Loucy (cell line): ENCODE data around the gene NMBR.

ENCODE experiments used
- H2AFZ ChIP-seq: fragments of 200-600 bp; sonication (generic); 2 replicates; pipeline ENCODE4 v1.6.0; 2016; ENCODE audit warnings: antibody characterized with exemption, mild to moderate bottlenecking, low read length, moderate library complexity
- H3F3A ChIP-seq: fragments of 200-600 bp; 2 replicates; pipeline ENCODE4 v1.6.0; 2016; ENCODE audit warnings: antibody characterized with exemption, low read depth, mild to moderate bottlenecking
- H3K27me3 ChIP-seq: fragments of 200-600 bp; sonication (generic); 2 replicates; pipeline ENCODE4 v1.6.1; 2014; ENCODE audit warnings: low read length, mild to moderate bottlenecking; ENCODE audit not compliant: insufficient read depth, poor library complexity, severe bottlenecking
- H3K36me3 ChIP-seq: fragments of 200-600 bp; sonication (generic); 2 replicates; pipeline ENCODE4 v1.6.1; 2016; ENCODE audit warnings: low read length; ENCODE audit not compliant: insufficient read depth
- H3K4me1 ChIP-seq: fragments of 200-600 bp; sonication (generic); 2 replicates; pipeline ENCODE4 v1.5.1; 2014; ENCODE audit warnings: low read length, mild to moderate bottlenecking; ENCODE audit not compliant: insufficient read depth, poor library complexity, severe bottlenecking
- H3K4me2 ChIP-seq: fragments of 200-600 bp; sonication (generic); 2 replicates; pipeline ENCODE4 v1.6.0; 2014; ENCODE audit warnings: antibody characterized with exemption, low read length, low read depth, mild to moderate bottlenecking; ENCODE audit not compliant: poor library complexity, severe bottlenecking
- H3K4me3 ChIP-seq: fragments of 200-600 bp; sonication (generic); 2 replicates; pipeline ENCODE4 v1.5.1; 2014; ENCODE audit warnings: low read length, mild to moderate bottlenecking, mixed read lengths; ENCODE audit not compliant: poor library complexity, severe bottlenecking
- H3K79me2 ChIP-seq: fragments of 200-600 bp; sonication (generic); 2 replicates; pipeline ENCODE4 v1.6.1; 2014; ENCODE audit warnings: low read length; ENCODE audit not compliant: insufficient read depth
- H3K9ac ChIP-seq: fragments of 200-600 bp; sonication (generic); 2 replicates; pipeline ENCODE4 v1.6.0; 2014; ENCODE audit warnings: mild to moderate bottlenecking, low read depth, low read length, moderate library complexity; ENCODE audit not compliant: poor library complexity, severe bottlenecking
- H3K9me2 ChIP-seq: fragments of 200-600 bp; sonication (generic); replicated peaks from 2 replicates; pipeline ENCODE4 v1.6.1; 2016; ENCODE audit warnings: low read depth, low read length, mixed read lengths
- H3K9me3 ChIP-seq: fragments of 200-600 bp; sonication (generic); 2 replicates; pipeline ENCODE4 v1.6.1; 2014; ENCODE audit warnings: mild to moderate bottlenecking, antibody characterized with exemption, low read length, low read depth; ENCODE audit not compliant: insufficient read depth
- H4K20me1 ChIP-seq: fragments of 200-600 bp; sonication (generic); 2 replicates; pipeline ENCODE4 v1.6.0; 2014; ENCODE audit warnings: antibody characterized with exemption, low read length, mild to moderate bottlenecking; ENCODE audit not compliant: insufficient read depth, poor library complexity, severe bottlenecking
- CTCF ChIP-seq: fragments of 200-600 bp; sonication (generic); conservative IDR thresholded peaks from 2 replicates; pipeline ENCODE4 v1.5.1; 2014; ENCODE audit warnings: mild to moderate bottlenecking, antibody characterized with exemption, low read length
- EZH2phosphoT487 ChIP-seq: fragments of 200-600 bp; IDR thresholded peaks from 2 replicates; pipeline ENCODE4 v1.6.1; 2018; ENCODE audit warnings: antibody characterized with exemption, mild to moderate bottlenecking, moderate library complexity, borderline replicate concordance

NMBR gene

GRCh38 chr6:142174703-142175102, 27.8 kb upstream of the NMBR start:
- TF ChIP-seq EZH2phosphoT487 (no peak), CTCF (no peak)
- Histone ChIP-seq H3K9me2 (no peaks in the 10 kb centered on the region), H3K4me3 (no peak overlapping the region), H3K27me3 (no peaks in the 10 kb centered on the region), H3K36me3 (peaks cover 91% of the 10 kb centered on the region), H2AFZ (no peak overlapping the region), H3K79me2 (no peaks in the 10 kb centered on the region), H3K9ac (no peak overlapping the region), H3K4me2 (no peak overlapping the region), H3K4me1 (no peaks in the 10 kb centered on the region), H3K9me3 (peaks cover 8% of the 10 kb centered on the region; the same call in 1 of the 2 replicates), H3F3A (no peaks in the 10 kb centered on the region), H4K20me1 (no peaks in the 10 kb centered on the region)

- Histone ChIP-seq H3K36me3 (peaks cover 94% of the 10 kb centered on the region), H3K79me2 (no peaks in the 10 kb centered on the region), H3K9me3 (peaks cover 8% of the 10 kb centered on the region; the same call in 1 of the 2 replicates), H3K4me1 (no peaks in the 10 kb centered on the region), H3K27me3 (no peaks in the 10 kb centered on the region), H3K9me2 (no peaks in the 10 kb centered on the region), H3F3A (no peaks in the 10 kb centered on the region), H4K20me1 (no peaks in the 10 kb centered on the region), H3K9ac (no peak overlapping the region), H3K4me2 (no peak overlapping the region), H3K4me3 (no peak overlapping the region), H2AFZ (no peak overlapping the region)
- TF ChIP-seq EZH2phosphoT487 (no peak), CTCF (no peak)
Measured at GRCh38 chr6:142173980-142174379, 27.1 kb upstream of the NMBR start.

GRCh38 chr6:142172758-142173157, 25.8 kb upstream of the NMBR start:
- no peaks in the 10 kb centered on the region for H3F3A ChIP-seq
- peaks cover 3% of the 10 kb centered on the region; the same call in 1 of the 2 replicates for H3K9me3 ChIP-seq
- H3K79me2 ChIP-seq: no peaks in the 10 kb centered on the region
- H3K4me1 ChIP-seq: no peaks in the 10 kb centered on the region
- H3K4me3 ChIP-seq: no peak overlapping the region
- H3K27me3 ChIP-seq: no peaks in the 10 kb centered on the region
- no peaks in the 10 kb centered on the region for H4K20me1 ChIP-seq
- no peak overlapping the region for H3K9ac ChIP-seq
- no peak overlapping the region for H2AFZ ChIP-seq
- no peak overlapping the region for H3K4me2 ChIP-seq
- H3K36me3 ChIP-seq: peaks cover 90% of the 10 kb centered on the region
- H3K9me2 ChIP-seq: no peaks in the 10 kb centered on the region
- TF ChIP-seq EZH2phosphoT487 (no peak), CTCF (no peak)
